Measurements from ENCODE around the gene MVB12B. TPM values are rescaled to one million over a fixed set of nuclear protein-coding genes. Genes with fewer than 3 reads are reported as not detected.

MVB12B gene
- polyA plus RNA-seq, 1 donor from 2014 or later = 39.5 TPM

GRCh38 chr9:126450668-126451205 is 124.1 kb downstream of the MVB12B start:
- no peaks in the 10 kb centered on the region for H3F3A ChIP-seq (ENCODE audit: insufficient read depth, low read length, poor library complexity, severe bottlenecking)
- no peak overlapping the region for H3K4me3 ChIP-seq (ENCODE audit: low read length)
- H3K36me3 ChIP-seq (ENCODE audit: insufficient read depth, low read length) = no peaks in the 10 kb centered on the region
- H3K9me3 ChIP-seq (ENCODE audit: low read length) = no peaks in the 10 kb centered on the region
- no peaks in the 10 kb centered on the region for H3K27me3 ChIP-seq (ENCODE audit: insufficient read depth, low read depth, low read length)
- no peak overlapping the region for H3K27ac ChIP-seq (ENCODE audit: low read length)
- TF ChIP-seq POLR2AphosphoS5 (IDR thresholded peaks at IDR 0.05) (no peak), MXI1 (conservative IDR thresholded peaks at IDR 0.05; ENCODE audit: poor library complexity, severe bottlenecking) (no peak), EZH2 (IDR thresholded peaks at IDR 0.05; ENCODE audit: borderline replicate concordance, insufficient read depth, low read length, poor library complexity, severe bottlenecking) (no peak), SMC3 (conservative IDR thresholded peaks at IDR 0.05; ENCODE audit: poor library complexity) (no peak), EP300 (conservative IDR thresholded peaks at IDR 0.05; ENCODE audit: poor library complexity, severe bottlenecking) (no peak), RAD21 (conservative IDR thresholded peaks at IDR 0.05) (no peak), CTCF (IDR thresholded peaks at IDR 0.05; ENCODE audit: poor library complexity, severe bottlenecking) (no peak), TAF1 (IDR thresholded peaks at IDR 0.05; ENCODE audit: low read depth) (no peak)
- TF ChIP-seq, protein P1, sequence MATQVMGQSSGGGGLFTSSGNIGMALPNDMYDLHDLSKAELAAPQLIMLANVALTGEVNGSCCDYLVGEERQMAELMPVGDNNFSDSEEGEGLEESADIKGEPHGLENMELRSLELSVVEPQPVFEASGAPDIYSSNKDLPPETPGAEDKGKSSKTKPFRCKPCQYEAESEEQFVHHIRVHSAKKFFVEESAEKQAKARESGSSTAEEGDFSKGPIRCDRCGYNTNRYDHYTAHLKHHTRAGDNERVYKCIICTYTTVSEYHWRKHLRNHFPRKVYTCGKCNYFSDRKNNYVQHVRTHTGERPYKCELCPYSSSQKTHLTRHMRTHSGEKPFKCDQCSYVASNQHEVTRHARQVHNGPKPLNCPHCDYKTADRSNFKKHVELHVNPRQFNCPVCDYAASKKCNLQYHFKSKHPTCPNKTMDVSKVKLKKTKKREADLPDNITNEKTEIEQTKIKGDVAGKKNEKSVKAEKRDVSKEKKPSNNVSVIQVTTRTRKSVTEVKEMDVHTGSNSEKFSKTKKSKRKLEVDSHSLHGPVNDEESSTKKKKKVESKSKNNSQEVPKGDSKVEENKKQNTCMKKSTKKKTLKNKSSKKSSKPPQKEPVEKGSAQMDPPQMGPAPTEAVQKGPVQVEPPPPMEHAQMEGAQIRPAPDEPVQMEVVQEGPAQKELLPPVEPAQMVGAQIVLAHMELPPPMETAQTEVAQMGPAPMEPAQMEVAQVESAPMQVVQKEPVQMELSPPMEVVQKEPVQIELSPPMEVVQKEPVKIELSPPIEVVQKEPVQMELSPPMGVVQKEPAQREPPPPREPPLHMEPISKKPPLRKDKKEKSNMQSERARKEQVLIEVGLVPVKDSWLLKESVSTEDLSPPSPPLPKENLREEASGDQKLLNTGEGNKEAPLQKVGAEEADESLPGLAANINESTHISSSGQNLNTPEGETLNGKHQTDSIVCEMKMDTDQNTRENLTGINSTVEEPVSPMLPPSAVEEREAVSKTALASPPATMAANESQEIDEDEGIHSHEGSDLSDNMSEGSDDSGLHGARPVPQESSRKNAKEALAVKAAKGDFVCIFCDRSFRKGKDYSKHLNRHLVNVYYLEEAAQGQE (IDR thresholded peaks at IDR 0.05; ENCODE audit: borderline replicate concordance) = no peak
- H3K9ac ChIP-seq (ENCODE audit: low read length) = no peak overlapping the region
- no peak overlapping the region for H3K4me2 ChIP-seq (ENCODE audit: low read length)
- H3K9me2 ChIP-seq (ENCODE audit: insufficient read depth, low read length) = no peaks in the 10 kb centered on the region
- no peaks in the 10 kb centered on the region for H4K20me1 ChIP-seq (ENCODE audit: insufficient read depth)
- no peak overlapping the region for H2AFZ ChIP-seq (ENCODE audit: low read depth, low read length)
- no peaks in the 10 kb centered on the region for H3K79me2 ChIP-seq (replicated peaks; ENCODE audit: insufficient read depth, low read length)

- Histone ChIP-seq H2AFZ (ENCODE audit: low read depth, low read length) (no peak overlapping the region), H3K4me3 (ENCODE audit: low read length) (no peak overlapping the region), H3K4me2 (ENCODE audit: low read length) (no peak overlapping the region), H3K9me3 (ENCODE audit: low read length) (no peaks in the 10 kb centered on the region), H3K9ac (ENCODE audit: low read length) (no peak overlapping the region), H3F3A (ENCODE audit: insufficient read depth, low read length, poor library complexity, severe bottlenecking) (no peaks in the 10 kb centered on the region), H3K27me3 (ENCODE audit: insufficient read depth, low read depth, low read length) (no peaks in the 10 kb centered on the region), H3K9me2 (ENCODE audit: insufficient read depth, low read length) (no peaks in the 10 kb centered on the region), H3K27ac (ENCODE audit: low read length) (no peak overlapping the region), H4K20me1 (ENCODE audit: insufficient read depth) (no peaks in the 10 kb centered on the region), H3K36me3 (ENCODE audit: insufficient read depth, low read length) (no peaks in the 10 kb centered on the region), H3K79me2 (replicated peaks; ENCODE audit: insufficient read depth, low read length) (no peaks in the 10 kb centered on the region)
- TF ChIP-seq RAD21 (conservative IDR thresholded peaks at IDR 0.05) = no peak
Observed at GRCh38 chr9:126451316-126451885, 124.8 kb downstream of the MVB12B start.
